ENCODE data around the gene LGMN.
A peak's percentile ranks its signal among the peaks of the same experiment; 100 is the strongest.

LGMN gene

DNA sequence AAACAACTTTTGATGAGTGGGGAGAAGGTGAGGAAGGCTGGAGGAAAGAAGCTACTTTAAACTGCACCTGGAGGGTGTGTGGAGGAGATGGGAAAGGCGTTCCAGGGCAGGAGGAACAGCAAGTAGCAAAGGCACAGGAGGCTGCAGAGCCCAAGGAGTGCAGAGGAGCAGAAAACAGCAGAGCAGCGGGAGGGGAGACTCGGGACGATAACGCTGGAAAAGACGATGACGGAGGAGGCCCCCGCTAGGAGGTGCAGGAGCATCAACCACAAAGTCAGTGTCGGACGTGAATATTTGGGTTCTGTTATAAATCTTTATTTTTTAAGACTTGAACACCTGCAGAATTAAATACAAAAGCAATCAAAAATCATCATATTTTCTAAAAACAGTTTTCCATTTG lies 44.9 kb downstream of the LGMN start:
- DNase-seq = no peak
- Histone ChIP-seq H3K27me3 (replicated peaks in 2 of 5; ENCODE audit: control insufficient read depth in 4 of 5, insufficient read depth in 5 of 5, low read length in 4 of 5) (no peaks in the 10 kb centered on the region), H3K4me3 (ENCODE audit: control insufficient read depth in 1 of 7, extremely low read depth in 1 of 7, insufficient read depth in 4 of 7, low read depth in 2 of 7, low read length in 6 of 7) (no peak overlapping the region), H3K4me1 (ENCODE audit: control extremely low read depth in 1 of 4, control insufficient read depth in 4 of 4, insufficient read depth in 4 of 4, low read length in 3 of 4) (peaks cover 4 to 33% (median 23%) of the 10 kb centered on the region in 4 experiments), H3K27ac (ENCODE audit: insufficient read depth in 1 of 2, low read depth in 1 of 2, low read length in 2 of 2, poor library complexity in 1 of 2, severe bottlenecking in 2 of 2) (no peak overlapping the region), H3K36me3 (ENCODE audit: control insufficient read depth in 4 of 4, insufficient read depth in 4 of 4, low read length in 3 of 4) (no peaks in the 10 kb centered on the region), H3K9me3 (ENCODE audit: control extremely low read depth in 1 of 5, control insufficient read depth in 4 of 5, insufficient read depth in 2 of 5, low read depth in 1 of 5, low read length in 4 of 5) (no peaks in the 10 kb centered on the region)
- POLR2A ChIA-PET = no interaction called here
- CTCF ChIA-PET = interaction anchor here (1.4 to 3.5 kb wide), 4 partner anchors 9 to 81 kb away, joined by 4 to 14 read pairs (median 10); no protein-coding TSS in a partner anchor
- WGBS (ENCODE audit: insufficient coverage) = 100% methylated on average over 5 of the region's 10 CpGs

- CTCF ChIA-PET = interaction anchor here (0.5 to 3.5 kb wide), 5 partner anchors 9 to 613 kb away, joined by 3 to 14 read pairs (median 8); no protein-coding TSS in a partner anchor
- peak in 1 of 3 donors; percentile 23 for DNase-seq
- Histone ChIP-seq H3K9me3 (ENCODE audit: control extremely low read depth in 1 of 5, control insufficient read depth in 4 of 5, insufficient read depth in 2 of 5, low read depth in 1 of 5, low read length in 4 of 5) (no peaks in the 10 kb centered on the region), H3K27ac (ENCODE audit: insufficient read depth in 1 of 2, low read depth in 1 of 2, low read length in 2 of 2, poor library complexity in 1 of 2, severe bottlenecking in 2 of 2) (no peak overlapping the region), H3K4me3 (ENCODE audit: control insufficient read depth in 1 of 7, extremely low read depth in 1 of 7, insufficient read depth in 4 of 7, low read depth in 2 of 7, low read length in 6 of 7) (no peak overlapping the region), H3K36me3 (ENCODE audit: control insufficient read depth in 4 of 4, insufficient read depth in 4 of 4, low read length in 3 of 4) (no peaks in the 10 kb centered on the region), H3K4me1 (ENCODE audit: control extremely low read depth in 1 of 4, control insufficient read depth in 4 of 4, insufficient read depth in 4 of 4, low read length in 3 of 4) (peaks cover 4 to 33% (median 30%) of the 10 kb centered on the region in 4 experiments), H3K27me3 (replicated peaks in 2 of 5; ENCODE audit: control insufficient read depth in 4 of 5, insufficient read depth in 5 of 5, low read length in 4 of 5) (no peaks in the 10 kb centered on the region)
- WGBS (ENCODE audit: insufficient coverage) = 45% methylated on average over 9 of the region's 9 CpGs
- POLR2A ChIA-PET = no interaction called here
These were observed 45.9 kb downstream of the LGMN start for GRCh38 chr14:92702441-92702918.

- H3K4me3 ChIP-seq (ENCODE audit: control insufficient read depth in 1 of 7, extremely low read depth in 1 of 7, insufficient read depth in 4 of 7, low read depth in 2 of 7, low read length in 6 of 7) = no peak overlapping the region
- ChIA-PET CTCF (interaction anchor here (0.9 to 3.5 kb wide), 4 partner anchors 8 to 15 kb away, joined by 5 to 14 read pairs (median 10); no protein-coding TSS in a partner anchor), POLR2A (no interaction called here)
- no peak for DNase-seq
- H3K36me3 ChIP-seq (ENCODE audit: control insufficient read depth in 4 of 4, insufficient read depth in 4 of 4, low read length in 3 of 4) = no peaks in the 10 kb centered on the region
- WGBS (ENCODE audit: insufficient coverage) = 97% methylated on average over 10 of the region's 10 CpGs
- peaks cover 4 to 33% (median 30%) of the 10 kb centered on the region in 4 experiments for H3K4me1 ChIP-seq (ENCODE audit: control extremely low read depth in 1 of 4, control insufficient read depth in 4 of 4, insufficient read depth in 4 of 4, low read length in 3 of 4)
- no peak overlapping the region for H3K27ac ChIP-seq (ENCODE audit: insufficient read depth in 1 of 2, low read depth in 1 of 2, low read length in 2 of 2, poor library complexity in 1 of 2, severe bottlenecking in 2 of 2)
- H3K27me3 ChIP-seq (replicated peaks in 2 of 5; ENCODE audit: control insufficient read depth in 4 of 5, insufficient read depth in 5 of 5, low read length in 4 of 5) = no peaks in the 10 kb centered on the region
- no peaks in the 10 kb centered on the region for H3K9me3 ChIP-seq (ENCODE audit: control extremely low read depth in 1 of 5, control insufficient read depth in 4 of 5, insufficient read depth in 2 of 5, low read depth in 1 of 5, low read length in 4 of 5)
These were observed 46.6 kb downstream of the LGMN start for GRCh38 chr14:92701826-92702225.

GRCh38 chr14:92698393-92698792 lies 50.0 kb downstream of the LGMN start:
- H3K27me3 ChIP-seq (replicated peaks in 2 of 5; ENCODE audit: control insufficient read depth in 4 of 5, insufficient read depth in 5 of 5, low read length in 4 of 5) = no peaks in the 10 kb centered on the region
- H3K4me3 ChIP-seq (ENCODE audit: control insufficient read depth in 1 of 7, extremely low read depth in 1 of 7, insufficient read depth in 4 of 7, low read depth in 2 of 7, low read length in 6 of 7) = no peak overlapping the region
- ChIA-PET CTCF (interaction anchor here (1.3 to 1.4 kb wide), 3 partner anchors 9 to 12 kb away, joined by 5 to 7 read pairs (median 6); no protein-coding TSS in a partner anchor), POLR2A (no interaction called here)
- H3K36me3 ChIP-seq (ENCODE audit: control insufficient read depth in 4 of 4, insufficient read depth in 4 of 4, low read length in 3 of 4) = no peaks in the 10 kb centered on the region
- H3K4me1 ChIP-seq (ENCODE audit: control extremely low read depth in 1 of 4, control insufficient read depth in 4 of 4, insufficient read depth in 4 of 4, low read length in 3 of 4) = peaks cover 4 to 35% (median 33%) of the 10 kb centered on the region in 4 experiments
- H3K9me3 ChIP-seq (ENCODE audit: control extremely low read depth in 1 of 5, control insufficient read depth in 4 of 5, insufficient read depth in 2 of 5, low read depth in 1 of 5, low read length in 4 of 5) = no peaks in the 10 kb centered on the region
- H3K27ac ChIP-seq (ENCODE audit: insufficient read depth in 1 of 2, low read depth in 1 of 2, low read length in 2 of 2, poor library complexity in 1 of 2, severe bottlenecking in 2 of 2) = no peak overlapping the region
- DNase-seq = peak in 1 of 3 donors; percentile 41

DNA sequence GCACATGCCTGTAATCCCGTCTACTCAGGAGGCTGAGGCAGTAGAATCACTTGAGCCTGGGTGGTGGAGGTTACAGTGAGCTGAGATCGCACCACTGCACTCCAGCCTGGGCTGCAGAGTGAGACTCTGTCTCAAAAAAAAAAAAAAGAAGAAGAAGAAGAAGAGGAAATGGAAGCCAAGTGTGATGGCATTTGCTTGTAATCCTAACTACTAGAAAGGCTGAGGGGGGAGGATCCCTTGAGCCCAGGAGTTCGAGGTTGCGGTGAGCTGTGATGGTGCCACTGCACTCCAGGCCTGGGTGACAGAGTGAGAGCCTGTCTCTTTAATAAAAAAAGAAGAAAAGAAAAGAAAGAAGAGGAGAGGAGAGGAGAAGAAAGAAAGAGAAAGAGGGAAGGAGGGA lies 52.1 kb downstream of the LGMN start:
- no peaks in the 10 kb centered on the region for H3K27me3 ChIP-seq (replicated peaks in 2 of 5; ENCODE audit: control insufficient read depth in 4 of 5, insufficient read depth in 5 of 5, low read length in 4 of 5)
- no peak overlapping the region for H3K27ac ChIP-seq (ENCODE audit: insufficient read depth in 1 of 2, low read depth in 1 of 2, low read length in 2 of 2, poor library complexity in 1 of 2, severe bottlenecking in 2 of 2)
- ChIA-PET POLR2A (no interaction called here), CTCF (interaction anchor here (1.0 to 1.3 kb wide), 2 partner anchors 10 to 12 kb away, joined by 3 read pairs; no protein-coding TSS in a partner anchor)
- no peak overlapping the region for H3K4me3 ChIP-seq (ENCODE audit: control insufficient read depth in 1 of 7, extremely low read depth in 1 of 7, insufficient read depth in 4 of 7, low read depth in 2 of 7, low read length in 6 of 7)
- peaks cover 0 to 2% (median 0%) of the 10 kb centered on the region in 4 experiments for H3K36me3 ChIP-seq (ENCODE audit: control insufficient read depth in 4 of 4, insufficient read depth in 4 of 4, low read length in 3 of 4)
- peak in 1 of 3 donors; percentile 44 for DNase-seq
- no peaks in the 10 kb centered on the region for H3K9me3 ChIP-seq (ENCODE audit: control extremely low read depth in 1 of 5, control insufficient read depth in 4 of 5, insufficient read depth in 2 of 5, low read depth in 1 of 5, low read length in 4 of 5)
- peaks cover 5 to 40% (median 37%) of the 10 kb centered on the region in 4 experiments for H3K4me1 ChIP-seq (ENCODE audit: control extremely low read depth in 1 of 4, control insufficient read depth in 4 of 4, insufficient read depth in 4 of 4, low read length in 3 of 4)
- 82% methylated on average over 4 of the region's 4 CpGs for WGBS (ENCODE audit: insufficient coverage)

DNA sequence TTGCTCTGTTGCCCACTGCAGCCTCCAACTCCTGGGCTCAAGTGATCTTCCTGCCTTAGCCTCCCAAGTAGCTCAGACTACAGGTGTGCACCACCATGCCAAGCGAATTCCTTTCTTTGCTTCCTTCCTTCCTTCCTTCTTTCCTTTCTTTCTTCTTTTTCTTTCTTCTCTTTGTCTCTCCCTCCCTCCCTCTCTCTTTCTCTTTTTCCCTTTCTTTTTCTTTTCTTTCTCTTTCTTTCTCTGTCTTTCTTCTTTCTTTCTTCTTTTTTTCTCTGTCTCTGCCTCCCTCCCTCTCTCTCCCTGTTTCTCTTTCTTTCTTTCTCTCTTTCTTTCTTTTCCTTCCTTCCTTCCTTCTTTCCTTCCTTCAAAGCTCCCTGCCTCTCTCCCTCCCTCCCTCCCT lies 52.9 kb downstream of the LGMN start:
- H3K9me3 ChIP-seq (ENCODE audit: control extremely low read depth in 1 of 5, control insufficient read depth in 4 of 5, insufficient read depth in 2 of 5, low read depth in 1 of 5, low read length in 4 of 5) = no peaks in the 10 kb centered on the region
- H3K4me1 ChIP-seq (ENCODE audit: control extremely low read depth in 1 of 4, control insufficient read depth in 4 of 4, insufficient read depth in 4 of 4, low read length in 3 of 4) = peaks cover 5 to 40% (median 37%) of the 10 kb centered on the region in 4 experiments
- H3K27me3 ChIP-seq (replicated peaks in 2 of 5; ENCODE audit: control insufficient read depth in 4 of 5, insufficient read depth in 5 of 5, low read length in 4 of 5) = no peaks in the 10 kb centered on the region
- ChIA-PET POLR2A (no interaction called here), CTCF (interaction anchor here (0.7 to 1.3 kb wide), 5 partner anchors 9 to 90 kb away, joined by 3 to 4 read pairs (median 3); no protein-coding TSS in a partner anchor)
- no peak overlapping the region for H3K27ac ChIP-seq (ENCODE audit: insufficient read depth in 1 of 2, low read depth in 1 of 2, low read length in 2 of 2, poor library complexity in 1 of 2, severe bottlenecking in 2 of 2)
- no peak overlapping the region for H3K4me3 ChIP-seq (ENCODE audit: control insufficient read depth in 1 of 7, extremely low read depth in 1 of 7, insufficient read depth in 4 of 7, low read depth in 2 of 7, low read length in 6 of 7)
- peaks cover 0 to 6% (median 3%) of the 10 kb centered on the region in 4 experiments for H3K36me3 ChIP-seq (ENCODE audit: control insufficient read depth in 4 of 4, insufficient read depth in 4 of 4, low read length in 3 of 4)
- 100% methylated on average over 1 of the region's 1 CpG for WGBS (ENCODE audit: insufficient coverage)
- no peak for DNase-seq

DNA sequence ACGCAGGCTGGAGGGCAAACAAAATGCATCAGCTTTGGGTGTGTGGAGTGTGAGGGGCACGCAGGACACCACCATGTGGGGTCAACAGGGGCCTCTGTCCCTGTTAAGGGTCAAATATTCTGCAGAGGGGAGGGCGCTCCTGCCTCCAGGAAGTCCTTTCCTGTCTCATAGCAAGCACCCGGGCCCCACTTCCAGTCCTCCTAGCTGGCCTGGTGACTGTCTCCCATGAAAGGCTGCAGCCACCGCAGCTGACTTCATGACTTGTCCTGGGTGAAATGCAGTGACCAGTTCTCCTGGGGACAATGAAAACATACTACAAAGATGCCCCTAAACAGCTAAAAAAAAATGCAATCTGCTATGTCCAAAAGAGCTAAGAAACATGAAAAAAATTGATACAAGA lies 53.6 kb downstream of the LGMN start:
- Histone ChIP-seq H3K4me1 (ENCODE audit: control extremely low read depth in 1 of 4, control insufficient read depth in 4 of 4, insufficient read depth in 4 of 4, low read length in 3 of 4) (peaks cover 5 to 40% (median 37%) of the 10 kb centered on the region in 4 experiments), H3K9me3 (ENCODE audit: control extremely low read depth in 1 of 5, control insufficient read depth in 4 of 5, insufficient read depth in 2 of 5, low read depth in 1 of 5, low read length in 4 of 5) (no peaks in the 10 kb centered on the region), H3K36me3 (ENCODE audit: control insufficient read depth in 4 of 4, insufficient read depth in 4 of 4, low read length in 3 of 4) (peaks cover 0 to 11% (median 9%) of the 10 kb centered on the region in 4 experiments), H3K4me3 (ENCODE audit: control insufficient read depth in 1 of 7, extremely low read depth in 1 of 7, insufficient read depth in 4 of 7, low read depth in 2 of 7, low read length in 6 of 7) (no peak overlapping the region), H3K27me3 (replicated peaks in 2 of 5; ENCODE audit: control insufficient read depth in 4 of 5, insufficient read depth in 5 of 5, low read length in 4 of 5) (no peaks in the 10 kb centered on the region), H3K27ac (ENCODE audit: insufficient read depth in 1 of 2, low read depth in 1 of 2, low read length in 2 of 2, poor library complexity in 1 of 2, severe bottlenecking in 2 of 2) (no peak overlapping the region)
- WGBS (ENCODE audit: insufficient coverage) = 94% methylated on average over 3 of the region's 5 CpGs
- POLR2A ChIA-PET = no interaction called here
- CTCF ChIA-PET = interaction anchor here (1.0 to 2.3 kb wide), 4 partner anchors 8 to 20 kb away, joined by 3 to 8 read pairs (median 4); no protein-coding TSS in a partner anchor
- DNase-seq = no peak

Measured in common myeloid progenitor, CD34-positive (primary cell).